ENCODE data around the gene FBXW7.

DNA sequence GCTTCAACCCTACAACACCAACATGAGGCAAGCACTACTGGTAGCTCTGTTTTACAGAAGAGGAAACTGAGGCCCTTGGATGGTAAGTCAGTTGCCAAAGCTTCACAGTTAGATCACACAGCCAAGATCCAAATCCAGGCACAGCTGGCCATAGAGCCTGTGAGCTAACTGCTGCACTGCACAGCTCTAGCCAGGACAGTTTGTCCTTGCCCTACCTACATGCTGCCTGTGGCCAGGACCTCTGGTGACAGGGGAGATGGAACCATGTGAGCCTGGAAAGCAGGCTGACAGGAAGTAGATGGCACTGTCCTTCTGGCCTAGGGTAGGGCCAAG is 257.8 kb downstream of the FBXW7 start:
- TF ChIP-seq, protein P1, sequence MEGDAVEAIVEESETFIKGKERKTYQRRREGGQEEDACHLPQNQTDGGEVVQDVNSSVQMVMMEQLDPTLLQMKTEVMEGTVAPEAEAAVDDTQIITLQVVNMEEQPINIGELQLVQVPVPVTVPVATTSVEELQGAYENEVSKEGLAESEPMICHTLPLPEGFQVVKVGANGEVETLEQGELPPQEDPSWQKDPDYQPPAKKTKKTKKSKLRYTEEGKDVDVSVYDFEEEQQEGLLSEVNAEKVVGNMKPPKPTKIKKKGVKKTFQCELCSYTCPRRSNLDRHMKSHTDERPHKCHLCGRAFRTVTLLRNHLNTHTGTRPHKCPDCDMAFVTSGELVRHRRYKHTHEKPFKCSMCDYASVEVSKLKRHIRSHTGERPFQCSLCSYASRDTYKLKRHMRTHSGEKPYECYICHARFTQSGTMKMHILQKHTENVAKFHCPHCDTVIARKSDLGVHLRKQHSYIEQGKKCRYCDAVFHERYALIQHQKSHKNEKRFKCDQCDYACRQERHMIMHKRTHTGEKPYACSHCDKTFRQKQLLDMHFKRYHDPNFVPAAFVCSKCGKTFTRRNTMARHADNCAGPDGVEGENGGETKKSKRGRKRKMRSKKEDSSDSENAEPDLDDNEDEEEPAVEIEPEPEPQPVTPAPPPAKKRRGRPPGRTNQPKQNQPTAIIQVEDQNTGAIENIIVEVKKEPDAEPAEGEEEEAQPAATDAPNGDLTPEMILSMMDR (IDR thresholded peaks at IDR 0.05; ENCODE audit: control extremely low read depth in 1 of 3, insufficient read depth in 1 of 3, low read depth in 1 of 3, low read length in 3 of 3), result no peak
- TF ChIP-seq POLR2A (IDR thresholded peaks at IDR 0.05; ENCODE audit: control extremely low read depth in 1 of 2, low read depth in 2 of 2, low read length in 2 of 2) (no peak), EP300 (IDR thresholded peaks at IDR 0.05; ENCODE audit: borderline replicate concordance in 1 of 2, low read depth in 2 of 2, low read length in 2 of 2) (no peak)
